Measurements from ENCODE around the gene CPNE5. TPM values are rescaled to one million over a fixed set of nuclear protein-coding genes. Genes with fewer than 3 reads are reported as not detected.

Gene CPNE5
- total and polyA plus RNA-seq, 9 of the 15 experiments (the other 6 are each of a cell fraction or from before 2014, with no cell fraction given), result 0.14 to 1.0 (median 0.46) TPM; not detected in 2

DNA sequence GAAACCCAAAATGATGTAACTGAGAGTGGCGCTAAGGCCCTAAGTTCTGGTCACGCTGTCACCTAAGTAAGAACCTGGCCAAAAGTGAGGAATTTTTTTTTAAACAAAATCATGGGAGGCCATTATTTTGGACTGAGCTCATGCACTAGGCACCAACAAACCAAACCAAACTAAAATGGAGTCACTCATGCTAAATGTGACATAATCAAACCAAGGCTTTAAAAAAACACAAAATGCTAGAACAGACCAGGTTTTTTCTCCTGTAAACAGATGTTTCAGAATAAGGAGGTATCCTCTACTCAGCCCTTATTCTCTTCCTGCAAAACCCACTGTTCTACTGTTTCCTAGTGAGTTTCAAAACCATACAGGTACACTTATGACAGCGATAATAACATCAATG, 45.4 kb upstream of the CPNE5 start (continued):
- no peak for TF ChIP-seq HMGXB4 (CRISPR knock-in tag; IDR thresholded peaks at IDR 0.05)
- no peak for TF ChIP-seq RBM17 (IDR thresholded peaks at IDR 0.05; ENCODE audit: borderline replicate concordance, low read depth, low read length)
- TF ChIP-seq EHMT2 (IDR thresholded peaks at IDR 0.05), result no peak
- TF ChIP-seq TEAD1 (CRISPR knock-in tag; IDR thresholded peaks at IDR 0.05), result peak in 1 of 2 experiments; percentile 89; a peak in 2 of 4 replicates
- TF ChIP-seq HSF4 (CRISPR knock-in tag; IDR thresholded peaks at IDR 0.05; ENCODE audit: borderline replicate concordance), result peak; percentile 91; the same call in 1 of the 2 replicates
- no peak for TF ChIP-seq KDM4B (IDR thresholded peaks at IDR 0.05; ENCODE audit: borderline replicate concordance in 2 of 2, low read depth in 1 of 2)
- TF ChIP-seq, protein P1, sequence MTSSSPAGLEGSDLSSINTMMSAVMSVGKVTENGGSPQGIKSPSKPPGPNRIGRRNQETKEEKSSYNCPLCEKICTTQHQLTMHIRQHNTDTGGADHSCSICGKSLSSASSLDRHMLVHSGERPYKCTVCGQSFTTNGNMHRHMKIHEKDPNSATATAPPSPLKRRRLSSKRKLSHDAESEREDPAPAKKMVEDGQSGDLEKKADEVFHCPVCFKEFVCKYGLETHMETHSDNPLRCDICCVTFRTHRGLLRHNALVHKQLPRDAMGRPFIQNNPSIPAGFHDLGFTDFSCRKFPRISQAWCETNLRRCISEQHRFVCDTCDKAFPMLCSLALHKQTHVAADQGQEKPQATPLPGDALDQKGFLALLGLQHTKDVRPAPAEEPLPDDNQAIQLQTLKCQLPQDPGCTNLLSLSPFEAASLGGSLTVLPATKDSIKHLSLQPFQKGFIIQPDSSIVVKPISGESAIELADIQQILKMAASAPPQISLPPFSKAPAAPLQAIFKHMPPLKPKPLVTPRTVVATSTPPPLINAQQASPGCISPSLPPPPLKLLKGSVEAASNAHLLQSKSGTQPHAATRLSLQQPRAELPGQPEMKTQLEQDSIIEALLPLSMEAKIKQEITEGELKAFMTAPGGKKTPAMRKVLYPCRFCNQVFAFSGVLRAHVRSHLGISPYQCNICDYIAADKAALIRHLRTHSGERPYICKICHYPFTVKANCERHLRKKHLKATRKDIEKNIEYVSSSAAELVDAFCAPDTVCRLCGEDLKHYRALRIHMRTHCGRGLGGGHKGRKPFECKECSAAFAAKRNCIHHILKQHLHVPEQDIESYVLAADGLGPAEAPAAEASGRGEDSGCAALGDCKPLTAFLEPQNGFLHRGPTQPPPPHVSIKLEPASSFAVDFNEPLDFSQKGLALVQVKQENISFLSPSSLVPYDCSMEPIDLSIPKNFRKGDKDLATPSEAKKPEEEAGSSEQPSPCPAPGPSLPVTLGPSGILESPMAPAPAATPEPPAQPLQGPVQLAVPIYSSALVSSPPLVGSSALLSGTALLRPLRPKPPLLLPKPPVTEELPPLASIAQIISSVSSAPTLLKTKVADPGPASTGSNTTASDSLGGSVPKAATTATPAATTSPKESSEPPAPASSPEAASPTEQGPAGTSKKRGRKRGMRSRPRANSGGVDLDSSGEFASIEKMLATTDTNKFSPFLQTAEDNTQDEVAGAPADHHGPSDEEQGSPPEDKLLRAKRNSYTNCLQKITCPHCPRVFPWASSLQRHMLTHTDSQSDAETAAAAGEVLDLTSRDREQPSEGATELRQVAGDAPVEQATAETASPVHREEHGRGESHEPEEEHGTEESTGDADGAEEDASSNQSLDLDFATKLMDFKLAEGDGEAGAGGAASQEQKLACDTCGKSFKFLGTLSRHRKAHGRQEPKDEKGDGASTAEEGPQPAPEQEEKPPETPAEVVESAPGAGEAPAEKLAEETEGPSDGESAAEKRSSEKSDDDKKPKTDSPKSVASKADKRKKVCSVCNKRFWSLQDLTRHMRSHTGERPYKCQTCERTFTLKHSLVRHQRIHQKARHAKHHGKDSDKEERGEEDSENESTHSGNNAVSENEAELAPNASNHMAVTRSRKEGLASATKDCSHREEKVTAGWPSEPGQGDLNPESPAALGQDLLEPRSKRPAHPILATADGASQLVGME (CRISPR knock-in tag; IDR thresholded peaks at IDR 0.05), result no peak
- no peak for TF ChIP-seq GABPB2 (CRISPR knock-in tag; conservative IDR thresholded peaks at IDR 0.05)
- TF ChIP-seq GTF2A2 (tag; IDR thresholded peaks at IDR 0.05), result peak; percentile 94
- no peak for TF ChIP-seq ASH1L (IDR thresholded peaks at IDR 0.05; ENCODE audit: borderline replicate concordance, low read depth, partially characterized antibody)
- no peak for TF ChIP-seq GATAD2A (IDR thresholded peaks at IDR 0.05)
- TF ChIP-seq TBP (optimal IDR thresholded peaks at IDR 0.05; ENCODE audit: low read depth, low read length), result no peak
- TF ChIP-seq, protein P2, sequence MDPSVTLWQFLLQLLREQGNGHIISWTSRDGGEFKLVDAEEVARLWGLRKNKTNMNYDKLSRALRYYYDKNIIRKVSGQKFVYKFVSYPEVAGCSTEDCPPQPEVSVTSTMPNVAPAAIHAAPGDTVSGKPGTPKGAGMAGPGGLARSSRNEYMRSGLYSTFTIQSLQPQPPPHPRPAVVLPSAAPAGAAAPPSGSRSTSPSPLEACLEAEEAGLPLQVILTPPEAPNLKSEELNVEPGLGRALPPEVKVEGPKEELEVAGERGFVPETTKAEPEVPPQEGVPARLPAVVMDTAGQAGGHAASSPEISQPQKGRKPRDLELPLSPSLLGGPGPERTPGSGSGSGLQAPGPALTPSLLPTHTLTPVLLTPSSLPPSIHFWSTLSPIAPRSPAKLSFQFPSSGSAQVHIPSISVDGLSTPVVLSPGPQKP (CRISPR knock-in tag; IDR thresholded peaks at IDR 0.05), result no peak
- TF ChIP-seq, protein P3, sequence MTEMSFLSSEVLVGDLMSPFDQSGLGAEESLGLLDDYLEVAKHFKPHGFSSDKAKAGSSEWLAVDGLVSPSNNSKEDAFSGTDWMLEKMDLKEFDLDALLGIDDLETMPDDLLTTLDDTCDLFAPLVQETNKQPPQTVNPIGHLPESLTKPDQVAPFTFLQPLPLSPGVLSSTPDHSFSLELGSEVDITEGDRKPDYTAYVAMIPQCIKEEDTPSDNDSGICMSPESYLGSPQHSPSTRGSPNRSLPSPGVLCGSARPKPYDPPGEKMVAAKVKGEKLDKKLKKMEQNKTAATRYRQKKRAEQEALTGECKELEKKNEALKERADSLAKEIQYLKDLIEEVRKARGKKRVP (CRISPR knock-in tag; IDR thresholded peaks at IDR 0.05), result peak; percentile 81
- no peak for TF ChIP-seq ZNF280A (IDR thresholded peaks at IDR 0.05; ENCODE audit: low read depth, partially characterized antibody)
- TF ChIP-seq, protein P4, sequence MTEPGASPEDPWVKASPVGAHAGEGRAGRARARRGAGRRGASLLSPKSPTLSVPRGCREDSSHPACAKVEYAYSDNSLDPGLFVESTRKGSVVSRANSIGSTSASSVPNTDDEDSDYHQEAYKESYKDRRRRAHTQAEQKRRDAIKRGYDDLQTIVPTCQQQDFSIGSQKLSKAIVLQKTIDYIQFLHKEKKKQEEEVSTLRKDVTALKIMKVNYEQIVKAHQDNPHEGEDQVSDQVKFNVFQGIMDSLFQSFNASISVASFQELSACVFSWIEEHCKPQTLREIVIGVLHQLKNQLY (CRISPR knock-in tag; conservative IDR thresholded peaks at IDR 0.05), result no peak
